Raji (cell line): Measurements from ENCODE around the gene DCP2.

Experiments
- POLR2A ChIP-seq: IDR thresholded peaks from 2 replicates; pipeline ENCODE4 v1.6.1; 2011; ENCODE audit warnings: low read depth, low read length, control low read depth; ENCODE audit not compliant: insufficient read depth

DCP2 gene

DNA sequence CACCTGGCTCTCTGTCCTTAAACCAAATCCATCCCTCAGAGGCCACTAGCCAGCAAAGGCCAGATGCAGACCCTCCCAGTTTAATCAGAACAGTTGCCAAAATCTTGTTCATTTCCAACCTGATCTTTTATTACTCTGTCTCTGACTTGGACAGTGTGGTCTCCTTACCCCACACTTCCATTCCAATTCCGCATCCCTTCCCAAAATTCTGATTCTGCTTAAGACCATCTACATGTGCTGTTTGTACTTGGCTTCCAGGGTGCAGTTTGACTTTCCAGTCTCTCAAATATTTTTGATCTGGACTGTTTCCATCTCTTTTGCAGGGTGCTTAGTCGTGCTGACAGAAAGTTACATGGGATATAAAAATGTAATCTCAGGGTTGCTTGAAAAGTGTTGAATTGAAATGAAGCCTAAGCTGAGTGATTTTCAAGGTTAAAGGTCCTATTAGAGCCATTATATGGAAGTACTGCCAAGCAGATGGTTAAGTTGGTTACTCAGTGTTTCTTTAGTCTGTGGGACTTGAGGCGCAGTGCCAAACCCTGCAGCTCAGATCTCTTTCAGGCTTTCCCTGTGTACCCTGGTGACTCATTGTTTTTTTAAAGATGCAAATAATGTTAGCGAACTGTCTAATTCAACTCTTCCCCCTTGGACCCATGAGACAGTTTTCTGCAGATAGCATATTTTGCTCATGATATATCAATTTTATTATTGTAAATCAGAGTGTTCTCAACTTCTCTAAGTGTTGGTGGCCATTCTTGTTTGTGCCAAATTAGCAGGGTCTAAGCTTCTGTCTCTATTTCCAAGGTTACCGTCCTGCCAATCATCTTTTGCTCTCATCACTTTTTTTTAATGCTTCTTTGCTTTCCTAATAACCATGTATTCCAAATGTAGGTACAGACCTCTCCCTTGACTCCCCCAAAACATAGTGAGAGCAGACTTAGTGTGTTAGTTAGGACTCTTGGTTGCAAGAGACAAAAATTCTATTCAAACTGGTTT is 18.2 kb upstream of the DCP2 start:
- no peak for TF ChIP-seq POLR2A

DNA sequence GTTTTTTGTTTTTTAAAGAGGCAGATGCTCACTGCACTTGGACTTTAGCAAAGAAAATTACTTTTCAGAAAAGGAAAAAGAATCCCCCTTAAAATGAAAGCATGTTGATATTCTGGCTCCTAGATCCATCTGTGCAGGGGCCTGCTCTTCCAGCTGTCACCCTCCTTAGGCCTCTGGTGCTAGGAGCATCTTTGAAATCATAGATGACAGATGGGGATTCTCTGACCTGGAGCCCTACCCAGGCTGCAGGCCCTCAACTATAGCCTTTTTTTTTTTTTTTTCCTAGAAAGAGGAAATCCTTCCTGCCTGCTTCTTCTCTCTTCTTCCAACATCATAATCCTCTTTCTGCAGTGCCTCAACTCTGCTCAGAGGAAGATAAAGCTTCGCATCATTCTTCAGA is 16.3 kb upstream of the DCP2 start:
- TF ChIP-seq POLR2A: no peak

DNA sequence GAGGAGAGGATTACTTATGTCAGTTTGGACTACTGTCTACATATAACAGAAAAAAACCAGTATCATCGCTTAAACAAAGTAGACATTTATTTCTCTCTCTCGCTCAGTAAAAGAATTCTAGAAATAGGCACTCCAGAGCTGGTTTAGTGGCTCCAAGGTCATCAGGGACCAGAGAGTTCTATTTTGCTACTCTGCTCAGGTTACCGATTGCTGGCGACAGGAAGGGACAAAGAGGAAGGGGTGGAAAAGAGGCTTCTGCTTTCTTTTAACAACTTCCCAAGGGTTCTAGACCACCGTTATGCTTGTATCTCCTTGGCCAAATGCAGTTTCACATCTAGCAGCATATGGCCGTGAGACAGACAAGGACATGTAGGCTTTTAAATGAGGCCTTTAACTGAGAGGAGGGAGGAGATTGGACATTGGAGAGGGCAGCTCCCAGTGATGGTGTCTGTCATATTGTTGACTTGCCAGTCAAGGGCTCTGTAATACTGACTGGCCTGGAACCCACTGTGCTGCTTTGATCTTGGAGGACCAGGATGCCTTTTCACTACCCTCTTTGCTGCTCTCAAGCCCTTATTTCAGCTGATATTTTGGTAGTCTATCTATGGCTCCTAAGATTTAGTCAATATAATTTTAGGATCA is 15.6 kb upstream of the DCP2 start:
- TF ChIP-seq POLR2A: no peak

DNA sequence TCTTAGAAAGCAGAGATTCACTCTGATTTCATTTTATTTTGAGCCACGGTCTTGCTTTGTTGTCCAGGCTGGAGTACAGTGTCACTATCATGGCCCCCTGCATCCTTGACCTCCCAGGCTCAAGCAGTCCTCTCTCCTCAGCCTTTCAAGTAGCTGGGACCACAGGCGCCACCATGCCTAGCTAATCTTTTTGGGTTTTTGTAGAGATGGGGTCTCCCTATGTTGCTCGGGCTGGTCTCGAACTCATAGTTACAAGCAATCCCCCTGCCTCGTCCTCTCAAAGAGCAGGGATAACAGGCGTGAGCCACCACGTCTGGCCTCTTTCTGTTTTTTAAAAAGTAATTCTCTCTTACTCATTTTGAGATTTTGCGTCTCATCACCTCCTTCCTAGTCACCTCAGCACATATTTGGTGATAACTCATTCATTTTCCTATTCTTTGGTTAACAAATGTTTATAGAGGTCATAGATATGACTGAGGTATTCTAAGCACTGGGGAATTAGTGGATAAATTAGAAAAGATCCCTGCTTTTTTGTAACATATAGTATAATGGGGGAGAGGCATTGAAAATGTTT is 10.8 kb upstream of the DCP2 start:
- no peak for TF ChIP-seq POLR2A

DNA sequence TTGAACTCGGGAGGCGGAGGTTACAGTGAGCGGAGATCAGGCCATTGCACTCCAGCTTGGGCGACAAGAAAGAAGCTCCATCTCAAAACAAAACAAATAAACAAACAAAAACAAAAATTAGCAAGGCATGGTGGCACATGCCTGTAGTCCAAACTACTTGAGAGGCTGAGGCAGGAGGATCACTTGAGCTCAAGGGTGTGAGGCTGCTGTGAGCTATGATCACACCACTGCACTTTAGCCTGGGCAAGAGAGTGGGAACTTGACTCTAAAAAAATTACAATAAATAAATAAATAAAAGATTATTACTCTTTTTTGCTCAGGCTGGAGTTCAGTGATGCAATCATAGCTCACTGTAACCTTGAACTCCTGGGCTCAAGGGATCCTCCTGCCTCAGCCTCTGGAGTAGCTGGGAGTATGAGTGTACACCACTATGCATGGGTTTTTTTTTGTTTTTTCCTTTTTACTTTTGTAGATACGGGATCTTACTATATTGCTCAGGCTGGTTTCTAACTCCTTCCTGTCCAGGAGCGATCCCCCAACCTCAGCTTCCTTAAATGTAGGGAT is 9.0 kb upstream of the DCP2 start:
- no peak for TF ChIP-seq POLR2A

DNA sequence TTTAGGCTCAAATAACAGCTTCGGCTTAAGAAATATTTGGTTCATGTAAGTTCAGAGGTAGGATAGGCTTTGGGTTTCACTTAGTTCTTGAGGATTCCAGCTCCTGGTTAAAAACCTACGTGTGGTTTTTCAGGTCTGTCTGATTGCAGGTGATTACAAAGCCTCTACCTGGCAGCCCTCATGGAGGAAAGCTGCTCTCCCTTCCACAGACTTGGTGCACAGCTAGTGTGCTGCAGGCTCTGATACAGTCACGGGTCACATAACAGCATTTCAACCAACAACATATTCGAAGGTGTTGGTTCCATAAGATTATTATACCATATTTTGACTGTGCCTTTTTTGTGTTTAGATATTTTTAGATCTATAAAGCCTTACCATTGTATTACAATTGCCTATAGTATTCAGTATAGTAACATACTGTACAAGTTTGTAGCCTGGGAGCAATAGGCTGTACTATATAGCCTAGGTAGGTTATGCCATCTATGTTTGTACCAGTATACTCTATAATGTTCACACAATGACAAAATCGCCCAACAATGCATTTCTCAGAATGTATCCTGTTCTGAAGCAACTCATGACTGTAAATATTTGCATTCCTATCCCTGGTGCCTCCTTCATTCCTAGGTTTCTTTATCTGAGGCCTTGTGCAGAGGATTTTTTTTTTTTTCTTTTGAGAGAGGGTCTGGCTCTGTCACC is 8.0 kb upstream of the DCP2 start:
- TF ChIP-seq POLR2A: no peak

DNA sequence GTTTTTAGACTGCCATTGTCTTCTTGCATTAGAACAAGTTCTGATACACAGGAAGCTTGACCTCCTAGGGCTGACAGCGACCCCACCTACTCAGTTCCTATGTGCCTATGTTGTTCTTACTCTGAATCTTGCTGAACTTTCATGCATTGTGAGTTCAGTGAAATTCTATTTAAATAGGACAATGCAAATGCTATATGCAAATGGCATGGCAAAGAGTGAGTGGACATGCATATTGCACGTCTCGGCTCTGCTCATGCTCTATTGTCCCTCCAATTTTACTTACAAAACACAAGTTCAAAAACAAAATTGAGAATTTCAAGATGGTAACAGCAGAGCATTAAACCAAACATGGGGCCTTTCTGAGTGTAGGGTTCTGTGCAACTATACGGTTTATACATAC is 5.3 kb upstream of the DCP2 start:
- TF ChIP-seq POLR2A: no peak

DNA sequence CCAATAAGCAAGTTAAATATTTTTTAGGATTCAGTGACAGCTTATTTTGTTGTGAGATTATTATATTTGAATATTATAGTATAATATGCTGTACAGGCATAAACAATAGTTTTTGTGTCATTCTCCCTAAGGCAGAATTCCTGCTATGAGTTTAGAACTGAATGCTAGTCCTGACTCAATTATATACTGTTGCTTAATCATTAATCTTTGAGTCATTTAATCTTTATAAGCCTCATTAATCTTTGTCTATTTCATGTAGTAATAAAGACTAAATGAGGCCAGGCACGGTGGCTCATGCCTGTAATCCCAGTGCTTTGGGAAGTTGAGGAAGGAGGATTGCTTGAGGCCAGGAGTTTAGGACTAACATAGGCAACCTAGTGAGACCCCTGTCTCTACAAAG is 3.6 kb upstream of the DCP2 start:
- TF ChIP-seq POLR2A: no peak

DNA sequence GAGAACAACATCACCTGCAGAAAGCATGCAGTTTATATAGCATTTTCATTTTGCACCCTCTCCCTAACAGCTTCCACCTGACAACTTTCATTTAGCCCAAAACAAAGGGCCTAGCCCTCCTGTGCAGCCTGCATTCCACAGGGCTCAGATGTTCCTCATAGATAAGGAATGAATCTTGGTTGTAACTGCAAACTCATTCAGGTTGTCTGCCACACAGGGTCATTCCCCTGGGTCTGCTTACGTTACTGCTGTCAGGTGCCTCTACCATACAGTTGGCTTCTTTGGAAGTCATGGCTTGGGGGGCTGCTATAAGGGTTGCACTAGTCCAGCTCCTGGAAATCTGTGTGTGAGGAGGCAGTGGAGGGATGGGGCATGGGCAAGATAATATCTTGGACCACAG is 2.7 kb upstream of the DCP2 start:
- TF ChIP-seq POLR2A: no peak

DNA sequence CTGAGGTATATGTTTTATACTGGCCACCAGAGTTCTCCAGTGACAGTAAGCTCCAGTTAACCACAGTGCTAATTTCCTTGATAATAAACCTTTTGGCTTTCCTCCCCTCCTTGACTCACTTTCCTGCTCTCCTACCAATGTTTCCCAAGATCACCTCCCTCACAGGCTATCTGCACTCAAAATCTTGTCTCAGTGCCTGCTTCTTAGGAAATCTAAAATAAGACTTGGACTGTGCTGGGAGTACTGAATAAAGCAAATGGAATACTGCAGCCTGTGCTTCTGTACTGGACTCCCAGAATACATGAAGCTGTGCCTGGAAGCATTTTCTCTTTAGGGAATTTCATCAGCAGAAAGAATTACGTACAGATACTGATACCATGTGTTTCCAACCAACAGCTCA is 1.7 kb upstream of the DCP2 start:
- TF ChIP-seq POLR2A: no peak

DNA sequence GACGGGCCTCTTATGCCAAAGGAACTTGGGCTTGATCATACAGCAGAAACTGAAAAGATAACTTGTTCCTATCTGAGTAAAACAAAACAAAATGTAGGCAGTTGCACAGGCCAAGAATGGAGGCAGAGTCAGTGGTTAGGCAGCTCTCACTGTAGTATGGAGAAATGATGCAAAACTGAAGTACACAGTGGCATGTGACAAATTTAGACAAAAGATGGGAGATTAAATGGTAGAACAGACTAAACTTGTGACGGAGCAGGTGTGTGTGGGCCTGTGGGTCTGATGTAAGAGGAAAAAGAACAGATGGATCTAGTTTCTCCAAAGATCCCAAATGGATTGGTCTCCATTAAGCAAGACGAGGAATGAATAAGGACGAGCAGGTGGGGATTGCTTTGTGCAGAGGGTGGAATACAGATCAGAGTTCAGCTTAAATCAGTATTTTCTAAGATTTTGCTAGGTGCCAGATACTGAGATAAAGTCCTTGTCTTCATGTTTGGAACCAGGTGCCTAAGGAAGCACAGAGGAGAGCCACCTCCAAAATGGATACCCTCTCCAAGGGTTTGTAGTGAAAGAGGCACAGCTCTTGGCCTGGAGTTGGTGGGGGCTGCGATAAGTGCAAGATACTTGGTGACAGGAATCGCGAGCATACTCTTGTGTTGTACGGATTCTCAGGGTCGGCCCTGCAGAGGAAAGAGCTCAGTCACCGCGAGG is 722 bp upstream of the DCP2 start:
- no peak for TF ChIP-seq POLR2A

DNA sequence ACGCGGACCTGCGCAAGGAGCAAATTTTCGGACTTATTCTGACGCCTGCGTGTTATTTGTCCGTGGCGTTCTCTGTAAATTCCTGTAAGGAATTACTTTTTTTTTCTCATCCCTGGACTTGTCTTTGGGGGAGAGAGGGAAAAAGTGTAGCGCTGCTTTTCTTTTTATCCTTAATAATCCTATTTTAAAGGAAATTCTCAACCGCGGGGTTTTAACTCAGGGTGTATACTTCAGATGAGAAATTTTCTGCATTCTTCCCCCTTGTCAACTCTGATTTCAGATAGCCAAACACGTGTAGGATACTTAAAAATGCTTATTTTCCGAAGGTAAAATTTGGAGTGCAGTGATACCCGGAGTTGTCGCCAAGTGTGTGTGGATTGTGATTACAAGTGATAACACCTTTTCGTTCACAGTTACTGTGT is 853 bp downstream of the DCP2 start:
- no peak for TF ChIP-seq POLR2A

DNA sequence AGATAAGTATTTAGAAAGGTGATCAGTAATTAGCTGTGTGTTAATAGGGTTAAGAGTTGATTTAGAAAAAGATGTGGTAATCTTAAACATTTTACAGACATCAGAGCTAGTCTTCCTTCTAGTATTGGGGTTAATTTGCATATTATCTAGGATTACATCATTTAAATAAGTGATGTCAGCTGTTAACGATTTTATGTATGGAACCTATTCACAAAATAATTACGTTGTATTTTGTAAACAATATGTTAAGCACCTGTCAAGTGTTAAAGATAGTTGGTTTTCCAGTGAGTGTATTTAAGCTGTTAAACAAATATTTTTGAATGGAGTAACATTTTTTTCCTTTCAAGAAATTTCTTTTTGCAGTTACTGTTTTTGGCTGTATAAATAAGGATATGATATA is 2.2 kb downstream of the DCP2 start:
- no peak for TF ChIP-seq POLR2A

DNA sequence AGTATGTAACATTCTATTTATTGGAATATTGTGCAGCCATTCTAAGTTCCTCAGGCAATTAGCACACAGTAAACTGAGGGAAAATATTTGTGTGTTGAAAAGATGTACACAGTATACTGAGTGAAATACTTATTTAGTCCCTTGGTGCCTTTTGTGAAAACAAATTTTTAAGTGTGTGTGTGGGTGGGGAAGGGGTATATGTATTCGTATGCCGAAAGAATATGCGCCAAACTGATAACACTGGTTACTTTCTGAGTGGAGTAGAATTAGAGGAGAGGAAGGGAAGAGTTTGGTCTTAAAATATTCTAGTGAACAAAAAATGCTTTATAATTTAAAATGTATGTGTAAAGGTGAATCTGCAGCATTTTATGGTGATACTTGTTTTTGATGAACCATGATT is 3.1 kb downstream of the DCP2 start:
- no peak for TF ChIP-seq POLR2A
